T47D (cell line): ENCODE results near the gene FAM168B.

Source experiments
- DNase-seq, 2 experiments: peaks; one replicate each; pipeline versions ENCODE4 v3.0.0 to v3.0.0-alpha.2; 2011 to 2012; ENCODE audit warnings: low read depth in 1 of 2, low spot score in 1 of 2
- JUND ChIP-seq: IDR thresholded peaks from 2 replicates; pipeline ENCODE4 v1.6.1; 2012; ENCODE audit warnings: low read depth
- in situ Hi-C: cut with HindIII; loops from 2 replicates; pipeline ENCODE4 v1.10.0; 2016; ENCODE audit warnings: low sequenced_read_pairs, low pct_unique_long_range_greater_than_20kb

The FAM168B gene

DNA sequence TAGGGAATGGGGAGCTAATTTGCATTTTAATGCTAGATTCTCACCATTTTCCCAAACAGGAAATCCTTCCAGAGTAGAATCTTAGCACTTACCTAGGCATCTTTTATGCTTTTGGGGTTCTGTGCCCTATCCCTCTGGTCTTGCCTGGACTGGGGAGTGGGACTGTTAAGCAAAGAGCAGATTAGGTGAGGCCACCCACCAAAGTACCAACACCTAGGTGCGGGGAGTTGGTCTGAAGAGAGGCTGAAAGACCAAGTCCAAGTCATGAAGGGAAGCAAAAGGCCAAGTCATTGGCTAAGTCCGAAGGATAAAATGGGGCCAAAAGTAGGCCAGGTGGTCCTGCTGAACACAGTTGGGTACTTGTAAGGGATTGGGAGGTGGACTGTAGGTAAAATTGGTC, 86.7 kb downstream of the FAM168B start:
- TF ChIP-seq JUND: no peak
- DNase-seq: no peak
- in situ Hi-C loops: no loop called here

DNA sequence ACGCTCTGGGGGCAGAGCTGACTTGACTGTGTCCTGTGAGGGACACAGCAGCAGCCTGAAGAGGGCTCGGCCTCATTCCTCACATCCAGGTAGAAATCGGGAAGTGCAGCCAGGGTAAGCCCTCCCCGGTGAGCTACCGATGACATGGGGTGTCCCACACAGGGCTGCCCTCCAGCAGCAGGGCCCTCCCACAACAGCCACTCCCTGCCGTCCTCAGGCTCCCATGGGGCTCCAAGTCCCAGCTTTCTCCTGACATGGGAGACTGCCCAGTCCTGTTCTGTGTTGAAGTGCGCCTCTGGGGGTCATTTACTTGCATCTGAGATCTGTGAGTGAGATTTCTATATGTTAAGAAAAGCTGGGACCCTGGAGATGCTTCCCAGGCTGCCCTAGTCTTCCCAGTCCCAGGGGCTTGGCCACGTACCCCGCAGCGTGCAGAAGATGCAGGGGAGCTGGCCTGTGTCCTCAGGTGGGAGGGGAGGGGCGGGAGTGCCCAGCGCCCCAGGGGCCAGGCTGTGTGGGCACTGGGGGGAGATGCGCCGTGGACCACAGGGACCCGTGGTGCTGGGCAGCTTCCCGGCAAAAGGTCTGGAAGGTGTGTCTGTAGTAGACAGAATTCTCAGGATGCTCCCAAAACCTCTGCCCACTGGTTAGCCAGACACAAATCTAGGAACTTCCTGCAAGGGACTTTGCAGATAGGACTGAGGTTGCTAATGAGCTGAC, 87.9 kb downstream of the FAM168B start:
- in situ Hi-C loops: no loop called here
- TF ChIP-seq JUND: no peak

DNA sequence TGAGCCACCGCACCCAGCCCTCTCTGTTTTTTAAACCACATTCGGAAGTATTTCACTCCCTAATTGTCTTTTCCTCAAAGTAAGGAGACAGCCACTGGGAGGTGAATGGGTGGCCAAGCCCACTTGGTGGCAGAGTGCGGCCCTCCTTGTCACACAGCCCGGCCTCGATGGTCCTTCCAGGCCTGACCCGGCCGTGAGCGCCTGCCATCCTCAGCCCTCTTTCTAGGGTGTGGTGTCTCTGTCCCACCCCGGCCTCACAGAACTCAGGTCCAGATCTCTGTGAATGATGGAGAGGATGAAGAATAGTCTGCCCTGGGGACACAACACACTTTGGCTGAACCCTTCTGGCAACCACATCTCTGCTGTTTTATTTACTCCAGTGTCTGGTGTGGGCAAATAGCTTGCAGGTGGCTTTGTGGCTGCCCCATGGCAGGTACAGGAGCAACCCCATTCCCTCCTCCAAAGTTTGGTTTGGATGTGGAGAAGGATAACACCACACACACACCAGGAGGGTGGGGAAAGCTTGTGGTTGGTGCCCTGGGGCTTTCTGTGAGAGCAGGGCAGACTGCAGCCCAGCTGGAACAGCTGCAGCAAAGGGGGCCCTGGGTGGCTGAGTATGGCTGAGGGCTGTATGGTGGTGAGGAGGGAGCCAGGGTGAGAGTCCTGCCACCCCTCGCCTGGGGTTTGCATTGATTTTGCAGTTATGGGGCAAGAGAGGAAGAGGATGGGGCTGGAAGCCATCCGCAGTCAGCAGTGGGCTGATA, 88.6 kb downstream of the FAM168B start:
- in situ Hi-C loops: no loop called here
- DNase-seq: peak in 1 of 2 experiments; percentile 54
- TF ChIP-seq JUND: no peak

More for the DNA sequence above, 87.9 kb downstream of the FAM168B start:
- no peak for DNase-seq

DNA sequence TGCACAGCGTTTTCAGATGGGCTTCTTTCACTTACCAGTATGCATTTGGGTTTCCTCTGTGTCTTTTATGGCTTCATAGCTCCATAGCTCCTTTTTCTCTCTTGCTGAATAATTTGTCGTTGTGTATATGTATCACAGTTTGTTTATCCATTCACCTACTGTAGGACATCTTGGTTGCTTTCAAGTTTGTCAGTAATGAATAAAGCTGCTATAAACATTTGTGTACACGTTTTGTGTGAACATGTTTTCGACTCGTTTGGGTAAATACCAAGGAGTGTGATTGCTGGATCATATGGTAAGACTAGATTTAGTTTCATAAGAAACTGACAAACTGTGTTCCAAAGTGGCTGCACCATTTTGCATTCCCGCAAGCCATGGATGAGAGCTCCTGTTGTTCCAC, 94.7 kb downstream of the FAM168B start:
- no peak for TF ChIP-seq JUND
- no peak for DNase-seq
- in situ Hi-C loops: no loop called here
